AG04449 (cell line): ENCODE results near the gene C2orf76.

Experiments
- CTCF ChIA-PET: fragments of 350-600 bp; formaldehyde crosslinking; extraction: SDS; loops from one replicate; lab custom pipeline; 2021; ENCODE audit warnings: antibody characterized with exemption; lab: Yijun Ruan, JAX
- POLR2A ChIA-PET: fragments of 400-600, 350-600 bp; formaldehyde crosslinking; extraction: SDS; loops from one replicate; lab custom pipeline; 2020; ENCODE audit warnings: antibody characterized with exemption, inconsistent platforms; lab: Yijun Ruan, JAX
- DNase-seq: peaks from one replicate; pipeline ENCODE4 v3.0.0-alpha.2; 2010; ENCODE audit warnings: low read depth, low spot score
- H3K4me3 ChIP-seq: 2 replicates; pipeline ENCODE4 v1.5.1; 2011; ENCODE audit warnings: low read depth, mild to moderate bottlenecking, control low read depth, low read length
- TF ChIP-seq, protein P1 (sequence below): IDR thresholded peaks from one replicate; pipeline ENCODE4 v1.5.1; 2011; ENCODE audit warnings: mild to moderate bottlenecking, moderate library complexity, low read length, control low read depth, inconsistent platforms; ENCODE audit not compliant: insufficient read depth; ENCODE audit errors: missing control alignments

C2orf76 gene

DNA sequence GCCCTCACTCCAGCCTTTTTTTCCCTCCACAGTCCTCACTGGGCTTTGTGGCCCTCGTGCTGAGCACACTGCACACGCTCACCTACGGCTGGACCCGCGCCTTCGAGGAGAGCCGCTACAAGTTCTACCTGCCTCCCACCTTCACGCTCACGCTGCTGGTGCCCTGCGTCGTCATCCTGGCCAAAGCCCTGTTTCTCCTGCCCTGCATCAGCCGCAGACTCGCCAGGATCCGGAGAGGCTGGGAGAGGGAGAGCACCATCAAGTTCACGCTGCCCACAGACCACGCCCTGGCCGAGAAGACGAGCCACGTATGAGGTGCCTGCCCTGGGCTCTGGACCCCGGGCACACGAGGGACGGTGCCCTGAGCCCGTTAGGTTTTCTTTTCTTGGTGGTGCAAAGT, 103.6 kb downstream of the C2orf76 start:
- ChIA-PET CTCF (interaction anchor here (1.1 to 4.6 kb wide), 6 partner anchors 8 to 43 kb away, joined by 3 to 60 read pairs (median 13); partner anchors contain the start of gene STEAP3), POLR2A (no interaction called here)
- no peak overlapping the region for H3K4me3 ChIP-seq
- DNase-seq, result no peak
- TF ChIP-seq, protein P1, sequence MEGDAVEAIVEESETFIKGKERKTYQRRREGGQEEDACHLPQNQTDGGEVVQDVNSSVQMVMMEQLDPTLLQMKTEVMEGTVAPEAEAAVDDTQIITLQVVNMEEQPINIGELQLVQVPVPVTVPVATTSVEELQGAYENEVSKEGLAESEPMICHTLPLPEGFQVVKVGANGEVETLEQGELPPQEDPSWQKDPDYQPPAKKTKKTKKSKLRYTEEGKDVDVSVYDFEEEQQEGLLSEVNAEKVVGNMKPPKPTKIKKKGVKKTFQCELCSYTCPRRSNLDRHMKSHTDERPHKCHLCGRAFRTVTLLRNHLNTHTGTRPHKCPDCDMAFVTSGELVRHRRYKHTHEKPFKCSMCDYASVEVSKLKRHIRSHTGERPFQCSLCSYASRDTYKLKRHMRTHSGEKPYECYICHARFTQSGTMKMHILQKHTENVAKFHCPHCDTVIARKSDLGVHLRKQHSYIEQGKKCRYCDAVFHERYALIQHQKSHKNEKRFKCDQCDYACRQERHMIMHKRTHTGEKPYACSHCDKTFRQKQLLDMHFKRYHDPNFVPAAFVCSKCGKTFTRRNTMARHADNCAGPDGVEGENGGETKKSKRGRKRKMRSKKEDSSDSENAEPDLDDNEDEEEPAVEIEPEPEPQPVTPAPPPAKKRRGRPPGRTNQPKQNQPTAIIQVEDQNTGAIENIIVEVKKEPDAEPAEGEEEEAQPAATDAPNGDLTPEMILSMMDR, result no peak

DNA sequence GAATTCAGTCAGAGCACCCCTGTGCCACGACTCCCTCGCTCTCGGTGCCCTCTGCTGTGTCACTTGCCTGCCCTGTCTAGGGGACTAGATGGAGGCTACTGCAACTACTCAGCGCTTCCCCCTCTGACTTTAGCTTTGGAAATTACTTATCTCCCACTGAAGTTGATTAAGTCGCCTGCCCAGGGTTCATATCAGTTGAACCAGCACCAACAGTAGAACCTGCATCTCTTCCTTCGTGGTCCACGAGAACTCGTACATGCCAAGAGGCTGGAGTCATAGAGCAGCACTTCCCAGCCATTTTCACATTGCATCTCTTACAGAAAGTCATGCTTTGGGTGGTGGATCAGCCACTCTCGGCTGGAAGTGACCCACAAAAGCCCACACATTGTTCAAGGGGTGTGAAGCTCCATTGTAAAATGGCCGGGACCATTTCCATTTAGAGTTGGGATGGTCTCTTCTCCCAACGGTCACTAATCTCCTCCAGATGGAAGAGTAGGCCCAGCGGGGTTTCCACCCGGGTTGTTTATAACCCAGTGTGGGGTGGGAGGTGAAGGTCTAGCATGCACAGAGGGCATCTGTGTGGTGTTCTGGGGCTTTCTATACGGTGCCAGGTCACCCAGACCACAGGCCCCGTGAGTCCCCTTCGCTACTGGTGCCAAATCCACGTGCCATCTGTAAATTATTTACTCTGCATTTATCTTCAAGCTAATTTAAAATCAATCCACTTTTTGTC, 105.0 kb downstream of the C2orf76 start:
- ChIA-PET CTCF (interaction anchor here (0.8 to 2.6 kb wide), 6 partner anchors 8 to 404 kb away, joined by 3 to 19 read pairs (median 6); no protein-coding TSS in a partner anchor), POLR2A (no interaction called here)
- no peak overlapping the region for H3K4me3 ChIP-seq
- TF ChIP-seq, protein P1, result no peak
- DNase-seq, result no peak

DNA sequence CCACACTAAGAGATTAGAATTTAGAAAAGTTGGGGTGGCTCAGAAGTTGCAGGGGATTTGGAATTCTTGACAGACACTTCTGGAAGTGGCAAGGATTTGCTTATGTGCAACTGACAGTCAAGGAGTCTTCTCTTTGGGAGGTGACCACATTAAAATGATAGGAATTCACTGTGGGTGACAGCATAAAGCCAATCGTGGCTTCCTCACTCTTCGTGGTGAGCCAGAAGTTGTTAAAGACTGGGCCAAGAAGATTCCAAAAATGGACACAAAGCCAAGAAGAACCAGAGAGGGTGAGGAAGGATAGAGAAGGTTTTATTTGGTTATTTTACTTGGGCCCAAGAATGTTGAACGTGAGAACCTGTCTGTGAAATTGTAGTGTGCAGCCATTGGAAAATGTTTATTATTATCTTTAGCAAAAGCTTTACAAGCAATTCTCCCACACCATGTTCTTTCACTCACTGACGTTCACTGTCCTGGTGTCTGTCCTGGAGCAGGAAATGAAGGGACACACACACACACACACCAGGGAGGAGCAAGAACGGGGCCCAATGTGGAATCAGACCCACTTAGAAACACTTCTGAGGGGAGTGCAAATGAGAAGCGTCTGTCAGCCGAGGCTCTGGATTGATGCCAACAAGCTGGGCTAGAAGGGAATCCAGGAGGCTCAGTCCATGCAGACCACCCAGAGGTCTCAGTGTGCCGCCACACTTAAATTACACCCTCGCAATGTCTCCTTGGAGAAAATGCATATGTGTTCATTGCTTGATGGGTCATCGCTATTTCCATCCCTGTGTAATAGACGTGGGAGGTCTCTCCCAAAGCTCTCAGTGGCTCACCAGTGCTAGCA, 105.8 kb downstream of the C2orf76 start:
- ChIA-PET CTCF (interaction anchor here (0.8 to 2.6 kb wide), 5 partner anchors 9 to 403 kb away, joined by 3 to 19 read pairs (median 7); no protein-coding TSS in a partner anchor), POLR2A (no interaction called here)
- TF ChIP-seq, protein P1, result no peak
- H3K4me3 ChIP-seq, result no peak overlapping the region
- no peak for DNase-seq

DNA sequence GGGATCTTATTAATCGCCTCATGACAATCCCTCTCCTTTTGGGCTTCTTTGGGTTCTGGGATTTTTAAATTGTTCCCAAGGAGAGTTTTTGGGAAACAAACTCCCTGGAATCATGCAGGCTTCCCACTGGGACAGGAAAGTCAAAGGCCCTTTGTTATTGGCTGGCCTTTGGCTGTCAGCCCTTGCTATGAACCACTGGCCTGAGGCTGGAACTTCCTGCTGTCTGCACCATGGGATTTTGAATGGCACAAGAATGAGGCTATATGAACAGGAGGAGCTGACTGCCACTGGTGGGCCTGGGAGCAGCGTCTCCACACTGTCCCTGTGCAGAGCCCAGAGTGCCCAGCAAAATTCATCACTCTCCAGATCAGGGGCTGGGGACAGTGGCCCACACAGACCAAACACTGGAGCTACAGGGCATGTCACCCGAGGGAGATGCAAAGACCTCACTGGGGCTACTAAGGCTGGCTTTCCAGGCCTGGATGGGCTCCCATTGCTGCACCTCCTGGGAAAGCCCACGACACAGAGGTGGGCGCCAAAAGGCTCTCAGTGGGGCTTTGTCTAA, 107.3 kb downstream of the C2orf76 start:
- H3K4me3 ChIP-seq, result no peak overlapping the region
- POLR2A ChIA-PET, result interaction anchor here (0.5 to 0.6 kb wide), 2 partner anchors 30 to 63 kb away, joined by 3 to 4 read pairs; no protein-coding TSS in a partner anchor
- TF ChIP-seq, protein P1, result no peak
- DNase-seq, result no peak
- CTCF ChIA-PET, result interaction anchor here (0.7 to 1.9 kb wide), 4 partner anchors 25 to 31 kb away, joined by 3 to 6 read pairs (median 4); no protein-coding TSS in a partner anchor

DNA sequence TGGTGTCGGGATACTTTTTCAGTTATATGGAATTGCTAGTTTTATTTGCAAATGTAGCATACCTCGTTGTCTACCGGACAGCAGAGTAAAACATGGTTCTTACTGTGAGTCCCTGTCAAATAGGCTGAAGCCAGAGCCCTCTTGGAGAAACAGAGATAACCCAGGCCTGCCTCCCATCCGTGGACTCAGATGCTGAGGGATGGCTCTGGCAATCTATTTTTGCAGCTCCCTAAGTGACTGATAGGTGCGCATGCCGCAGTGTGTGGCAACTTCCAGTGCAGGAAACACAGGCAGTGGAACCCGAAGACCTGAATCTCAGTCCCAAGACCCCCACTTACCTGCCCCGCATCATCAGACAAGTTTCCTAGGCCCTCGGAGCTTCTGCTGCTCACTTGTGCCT, 109.4 kb downstream of the C2orf76 start:
- no peak overlapping the region for H3K4me3 ChIP-seq
- ChIA-PET CTCF (interaction anchor here (1.5 kb wide), 1 partner anchor 36 kb away, joined by 3 read pairs; no protein-coding TSS in a partner anchor), POLR2A (no interaction called here)
- no peak for DNase-seq
- TF ChIP-seq, protein P1, result no peak
